Thyroid gland (tissue), 4 donors: ENCODE results near the gene LARGE1. TPM values are rescaled to one million over a fixed set of nuclear protein-coding genes. Genes with fewer than 3 reads are reported as not detected.

Source experiments
- DNase-seq, 2 donors: peaks; one replicate each; pipeline ENCODE4 v3.0.0-alpha.2; 2019
- H3K27ac ChIP-seq, 3 donors: fragments of 200-600 bp; sonication (generic); 1 replicate in 2 of 3; 2 replicates in 1 of 3; pipeline ENCODE4 v1.5.1; 2016 to 2019; ENCODE audit warnings: mild to moderate bottlenecking in 1 of 3, moderate library complexity in 1 of 3
- H3K27me3 ChIP-seq: fragments of 200-600 bp; sonication (generic); one replicate; pipeline ENCODE4 v1.5.1; 2019
- H3K36me3 ChIP-seq, 2 donors: fragments of 200-600 bp; sonication (generic); one replicate each; pipeline ENCODE4 v1.5.1; 2016 to 2019
- H3K4me1 ChIP-seq, 2 donors: fragments of 200-600 bp; sonication (generic); one replicate each; pipeline ENCODE4 v1.5.1; 2017 to 2019
- H3K4me3 ChIP-seq, 3 donors: fragments of 200-600 bp; sonication (generic); replicated peaks in 1 of 3; 1 replicate in 2 of 3; 2 replicates in 1 of 3; pipeline ENCODE4 v1.5.1; 2016; ENCODE audit warnings: mild to moderate bottlenecking in 1 of 3
- H3K9me3 ChIP-seq: fragments of 200-600 bp; sonication (generic); one replicate; pipeline ENCODE4 v1.5.1; 2017
- CTCF ChIP-seq, 6 experiments: fragments of 200-600 bp in 3 of 6; fragments of 450-650 bp in 3 of 6; sonication (generic) in 3 of 6; IDR thresholded peaks; one replicate each; pipeline ENCODE4 v1.5.1; 2016 to 2019; ENCODE audit warnings: antibody characterized with exemption in 6 of 6, mild to moderate bottlenecking in 2 of 6, inconsistent platforms in 1 of 6, moderate library complexity in 1 of 6
- POLR2A ChIP-seq, 2 donors: fragments of 450-650 bp; IDR thresholded peaks; one replicate each; pipeline ENCODE4 v1.6.1; 2017; ENCODE audit warnings: antibody characterized with exemption in 2 of 2, mild to moderate bottlenecking in 2 of 2, moderate library complexity in 1 of 2
- WGBS, 2 donors: methylation state at CpG; one replicate each; pipeline ENCODE4 v1.1.5; 2017; 5-methylcytosine and 5-hydroxymethylcytosine counted together
- intact Hi-C: fragments of 100-400 bp; cut with DNase I; formaldehyde crosslinking; loops from one replicate; pipeline ENCODE4 v1.15.1; 2023
- total RNA-seq, 4 donors: library from RNA; depleted of rRNA; stranded (reverse); fragments of >200 nt; gene quantifications; one replicate each; pipeline ENCODE4 v1.2.3, GENCODE V29; 2016

The LARGE1 gene
- total RNA-seq, 4 donors from 2014 or later = 13.6 to 16.3 (median 15.1) TPM

GRCh38 chr22:33578752-33579151, 341.5 kb downstream of the LARGE1 start:
- no peak for DNase-seq
- 72 to 85% methylated on average over 1 of the region's 1 CpG for WGBS, 2 donors
- no peaks in the 10 kb centered on the region for H3K36me3 ChIP-seq
- no peaks in the 10 kb centered on the region for H3K27me3 ChIP-seq
- H3K27ac ChIP-seq = no peak overlapping the region
- H3K9me3 ChIP-seq = no peaks in the 10 kb centered on the region
- no peaks in the 10 kb centered on the region for H3K4me1 ChIP-seq
- H3K4me3 ChIP-seq = no peak overlapping the region
- intact Hi-C loops = loop anchor here (2.0 to 5.0 kb wide), 2 partner anchors 60 to 276 kb away; no protein-coding TSS in a partner anchor
- TF ChIP-seq CTCF (IDR thresholded peaks at IDR 0.05) (no peak), POLR2A (IDR thresholded peaks at IDR 0.05) (no peak)

- no peak overlapping the region for H3K4me3 ChIP-seq
- WGBS, 2 donors = 55 to 67% methylated on average over 4 of the region's 4 CpGs
- H3K27ac ChIP-seq = no peak overlapping the region
- no peak for DNase-seq
- no peaks in the 10 kb centered on the region for H3K4me1 ChIP-seq
- no peaks in the 10 kb centered on the region for H3K27me3 ChIP-seq
- H3K36me3 ChIP-seq = no peaks in the 10 kb centered on the region
- intact Hi-C loops = loop anchor here (2.0 to 5.0 kb wide), 2 partner anchors 59 to 276 kb away; no protein-coding TSS in a partner anchor
- no peaks in the 10 kb centered on the region for H3K9me3 ChIP-seq
- no peak for TF ChIP-seq CTCF (IDR thresholded peaks at IDR 0.05)
- no peak for TF ChIP-seq POLR2A (IDR thresholded peaks at IDR 0.05)
Observed at GRCh38 chr22:33577862-33578411, 342.3 kb downstream of the LARGE1 start.

GRCh38 chr22:33576205-33576604, 344.1 kb downstream of the LARGE1 start:
- H3K4me3 ChIP-seq = no peak overlapping the region
- no peaks in the 10 kb centered on the region for H3K9me3 ChIP-seq
- intact Hi-C loops = loop anchor here (5.0 kb wide), 1 partner anchor 274 kb away; no protein-coding TSS in a partner anchor
- 81 to 93% methylated on average over 3 of the region's 3 CpGs for WGBS, 2 donors
- DNase-seq = no peak
- no peak overlapping the region for H3K27ac ChIP-seq
- no peaks in the 10 kb centered on the region for H3K27me3 ChIP-seq
- TF ChIP-seq POLR2A (IDR thresholded peaks at IDR 0.05) (no peak), CTCF (IDR thresholded peaks at IDR 0.05) (no peak)
- H3K4me1 ChIP-seq = no peaks in the 10 kb centered on the region
- H3K36me3 ChIP-seq = no peaks in the 10 kb centered on the region

GRCh38 chr22:33575771-33576170, 344.5 kb downstream of the LARGE1 start:
- Histone ChIP-seq H3K27ac (no peak overlapping the region), H3K9me3 (no peaks in the 10 kb centered on the region), H3K4me1 (no peaks in the 10 kb centered on the region), H3K27me3 (no peaks in the 10 kb centered on the region), H3K4me3 (no peak overlapping the region), H3K36me3 (no peaks in the 10 kb centered on the region)
- no peak for DNase-seq
- WGBS, 2 donors = 93 to 94% methylated on average over 7 of the region's 7 CpGs
- TF ChIP-seq POLR2A (IDR thresholded peaks at IDR 0.05) = no peak
- TF ChIP-seq CTCF (IDR thresholded peaks at IDR 0.05) = no peak
- intact Hi-C loops = loop anchor here (5.0 kb wide), 1 partner anchor 273 kb away; no protein-coding TSS in a partner anchor

- intact Hi-C loops = loop anchor here (5.0 kb wide), 1 partner anchor 273 kb away; no protein-coding TSS in a partner anchor
- WGBS, 2 donors = 95 to 98% methylated on average over 2 of the region's 2 CpGs
Observed at GRCh38 chr22:33575041-33575440, 345.2 kb downstream of the LARGE1 start.

More at GRCh38 chr22:33575041-33575440, 345.2 kb downstream of the LARGE1 start:
- DNase-seq = no peak
- Histone ChIP-seq H3K27me3 (no peaks in the 10 kb centered on the region), H3K27ac (no peak overlapping the region), H3K9me3 (no peaks in the 10 kb centered on the region), H3K4me3 (no peak overlapping the region), H3K4me1 (no peaks in the 10 kb centered on the region), H3K36me3 (no peaks in the 10 kb centered on the region)
- no peak for TF ChIP-seq CTCF (IDR thresholded peaks at IDR 0.05)
- no peak for TF ChIP-seq POLR2A (IDR thresholded peaks at IDR 0.05)
